Measurements from ENCODE around the gene COL8A2.

Gene COL8A2

GRCh38 chr1:36155408-36156328 lies 30.6 kb upstream of the COL8A2 start, which contains the start of gene MAP7D1:
Gene MAP7D1 (plus strand): TSS chr1:36156160. CDS start chr1:36156418, 258 bp downstream.
- no peaks in the 10 kb centered on the region; the same call in none of the 2 replicates for H3K36me3 ChIP-seq (ENCODE audit: control insufficient read depth, insufficient read depth, low read length)
- peak; percentile 87 for DNase-seq (ENCODE audit: extremely low read depth, insufficient read length)
- TF ChIP-seq, protein P1, sequence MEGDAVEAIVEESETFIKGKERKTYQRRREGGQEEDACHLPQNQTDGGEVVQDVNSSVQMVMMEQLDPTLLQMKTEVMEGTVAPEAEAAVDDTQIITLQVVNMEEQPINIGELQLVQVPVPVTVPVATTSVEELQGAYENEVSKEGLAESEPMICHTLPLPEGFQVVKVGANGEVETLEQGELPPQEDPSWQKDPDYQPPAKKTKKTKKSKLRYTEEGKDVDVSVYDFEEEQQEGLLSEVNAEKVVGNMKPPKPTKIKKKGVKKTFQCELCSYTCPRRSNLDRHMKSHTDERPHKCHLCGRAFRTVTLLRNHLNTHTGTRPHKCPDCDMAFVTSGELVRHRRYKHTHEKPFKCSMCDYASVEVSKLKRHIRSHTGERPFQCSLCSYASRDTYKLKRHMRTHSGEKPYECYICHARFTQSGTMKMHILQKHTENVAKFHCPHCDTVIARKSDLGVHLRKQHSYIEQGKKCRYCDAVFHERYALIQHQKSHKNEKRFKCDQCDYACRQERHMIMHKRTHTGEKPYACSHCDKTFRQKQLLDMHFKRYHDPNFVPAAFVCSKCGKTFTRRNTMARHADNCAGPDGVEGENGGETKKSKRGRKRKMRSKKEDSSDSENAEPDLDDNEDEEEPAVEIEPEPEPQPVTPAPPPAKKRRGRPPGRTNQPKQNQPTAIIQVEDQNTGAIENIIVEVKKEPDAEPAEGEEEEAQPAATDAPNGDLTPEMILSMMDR (IDR thresholded peaks at IDR 0.05; ENCODE audit: insufficient read depth, low read length, poor library complexity, severe bottlenecking) = no peak

DNA sequence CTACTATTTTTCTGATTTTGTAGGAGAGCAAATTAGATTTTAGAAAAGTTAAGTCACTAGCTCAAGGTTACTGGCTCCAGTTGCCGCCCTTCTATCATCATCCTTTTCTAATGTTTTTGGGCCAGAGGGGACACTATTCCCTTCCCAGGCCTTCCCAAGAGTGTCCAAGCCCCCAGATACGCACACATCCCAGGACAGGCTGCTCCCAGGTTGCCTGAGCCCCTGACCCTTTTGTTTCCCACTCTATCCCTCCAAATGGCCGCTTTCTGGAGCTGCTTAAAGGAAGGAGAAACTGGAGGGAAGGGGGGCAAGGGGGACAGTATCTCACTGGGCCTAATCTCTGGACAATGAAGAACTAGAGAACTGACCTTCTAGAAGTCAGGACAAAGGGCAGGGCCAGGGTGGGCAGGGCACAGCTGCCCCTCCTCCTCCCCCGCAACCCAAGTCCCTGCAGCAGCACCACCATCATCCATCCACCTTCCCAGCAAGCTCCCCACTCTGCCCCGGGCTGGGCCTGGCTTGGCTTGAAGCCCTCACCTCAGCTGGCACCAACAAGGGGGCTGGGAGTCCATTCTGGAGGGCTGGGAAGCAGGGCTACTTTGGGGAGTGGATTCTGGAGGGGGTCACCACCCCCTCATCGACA lies 29.9 kb upstream of the COL8A2 start:
- TF ChIP-seq, protein P1 (IDR thresholded peaks at IDR 0.05; ENCODE audit: insufficient read depth, low read length, poor library complexity, severe bottlenecking) = no peak
- H3K4me3 ChIP-seq (replicated peaks; ENCODE audit: low read depth, low read length) = peak overlapping the region; percentile 95
- H3K27me3 ChIP-seq (replicated peaks; ENCODE audit: control insufficient read depth, insufficient read depth, low read length) = no peaks in the 10 kb centered on the region
- no peak for DNase-seq (ENCODE audit: extremely low read depth, insufficient read length)
- H3K36me3 ChIP-seq (ENCODE audit: control insufficient read depth, insufficient read depth, low read length) = no peaks in the 10 kb centered on the region; the same call in none of the 2 replicates

More at GRCh38 chr1:36155408-36156328, 30.6 kb upstream of the COL8A2 start, which contains the start of gene MAP7D1:
- Histone ChIP-seq H3K4me3 (replicated peaks; ENCODE audit: low read depth, low read length) (peak within 1 kb of the TSS; percentile 95), H3K27me3 (replicated peaks; ENCODE audit: control insufficient read depth, insufficient read depth, low read length) (no peaks in the 10 kb centered on the region)

- Histone ChIP-seq H3K4me3 (replicated peaks; ENCODE audit: low read depth, low read length) (no peak overlapping the region), H3K36me3 (ENCODE audit: control insufficient read depth, insufficient read depth, low read length) (no peaks in the 10 kb centered on the region; the same call in none of the 2 replicates), H3K27me3 (replicated peaks; ENCODE audit: control insufficient read depth, insufficient read depth, low read length) (no peaks in the 10 kb centered on the region)
- DNase-seq (ENCODE audit: extremely low read depth, insufficient read length) = no peak
- TF ChIP-seq, protein P1 (IDR thresholded peaks at IDR 0.05; ENCODE audit: insufficient read depth, low read length, poor library complexity, severe bottlenecking) = no peak
Observed at GRCh38 chr1:36154335-36154734, 29.3 kb upstream of the COL8A2 start.

- H3K4me3 ChIP-seq (replicated peaks; ENCODE audit: low read depth, low read length) = no peak overlapping the region
- TF ChIP-seq, protein P1 (IDR thresholded peaks at IDR 0.05; ENCODE audit: insufficient read depth, low read length, poor library complexity, severe bottlenecking) = no peak
- H3K36me3 ChIP-seq (ENCODE audit: control insufficient read depth, insufficient read depth, low read length) = no peaks in the 10 kb centered on the region
- DNase-seq (ENCODE audit: extremely low read depth, insufficient read length) = no peak
- no peaks in the 10 kb centered on the region for H3K27me3 ChIP-seq (replicated peaks; ENCODE audit: control insufficient read depth, insufficient read depth, low read length)
Observed at GRCh38 chr1:36153476-36153875, 28.5 kb upstream of the COL8A2 start.

- Histone ChIP-seq H3K4me3 (replicated peaks; ENCODE audit: low read depth, low read length) (no peak overlapping the region), H3K36me3 (ENCODE audit: control insufficient read depth, insufficient read depth, low read length) (no peaks in the 10 kb centered on the region; the same call in 1 of the 2 replicates), H3K27me3 (replicated peaks; ENCODE audit: control insufficient read depth, insufficient read depth, low read length) (no peaks in the 10 kb centered on the region)
- TF ChIP-seq, protein P1 (IDR thresholded peaks at IDR 0.05; ENCODE audit: insufficient read depth, low read length, poor library complexity, severe bottlenecking) = no peak
- DNase-seq (ENCODE audit: extremely low read depth, insufficient read length) = peak; percentile 46
Observed at GRCh38 chr1:36151845-36152203, 26.8 kb upstream of the COL8A2 start.

Measured in GM06990 (cell line).